HL-60 (cell line): ENCODE measurements around the gene MISP3.

Source experiments
- DNase-seq, 2 experiments: peaks; one replicate each; pipeline ENCODE4 v3.0.0-alpha.2; 2010 to 2020; ENCODE audit warnings: low read depth in 1 of 2, low spot score in 1 of 2
- H3K27ac ChIP-seq: fragments of 250-450 bp; sonication (Bioruptor Pico); replicated peaks from 2 replicates; pipeline ENCODE4 v1.5.1; 2020; ENCODE audit warnings: mild to moderate bottlenecking, moderate library complexity
- H3K27me3 ChIP-seq: fragments of 250-450 bp; sonication (Bioruptor Pico); 2 replicates; pipeline ENCODE4 v1.5.1; 2021; ENCODE audit warnings: mild to moderate bottlenecking, moderate library complexity; ENCODE audit not compliant: insufficient read depth, poor library complexity, severe bottlenecking
- H3K4me3 ChIP-seq: replicated peaks from 2 replicates; pipeline ENCODE4 v1.5.1; 2011; ENCODE audit warnings: mild to moderate bottlenecking, control low read depth, low read length; ENCODE audit not compliant: insufficient read depth
- CTCF ChIP-seq: IDR thresholded peaks from one replicate; pipeline ENCODE4 v1.5.1; 2011; ENCODE audit warnings: low read length, control low read depth, inconsistent platforms; ENCODE audit not compliant: insufficient read depth
- GABPA ChIP-seq: IDR thresholded peaks from 2 replicates; pipeline ENCODE4 v1.6.1; 2012; ENCODE audit warnings: low read depth
- POLR2AphosphoS5 ChIP-seq: IDR thresholded peaks from 2 replicates; pipeline ENCODE4 v1.6.1; 2012; ENCODE audit warnings: low read depth
- REST ChIP-seq: IDR thresholded peaks from 2 replicates; pipeline ENCODE4 v1.6.1; 2012; ENCODE audit warnings: low read depth; ENCODE audit not compliant: insufficient replicate concordance
- SPI1 ChIP-seq: IDR thresholded peaks from 2 replicates; pipeline ENCODE4 v1.6.1; 2012; ENCODE audit warnings: low read depth, mild to moderate bottlenecking, borderline replicate concordance

MISP3 gene

GRCh38 chr19:14061751-14062557 is 10.6 kb upstream of the MISP3 start, which contains the start of gene PALM3:
Gene PALM3, minus strand, starts transcription at chr19:14062076. Its CDS starts 96 bp downstream, at chr19:14061980.
- H3K27ac ChIP-seq: no peak within 1 kb of the TSS

GRCh38 chr19:14062558-14062855 is 10.1 kb upstream of the MISP3 start:
- peaks cover 18% of the 10 kb centered on the region for H3K27me3 ChIP-seq
- H3K27ac ChIP-seq: no peak overlapping the region
- no peak for DNase-seq
- TF ChIP-seq POLR2AphosphoS5: no peak
- TF ChIP-seq CTCF: no peak
- no peak for TF ChIP-seq GABPA
- TF ChIP-seq REST: no peak
- no peak for TF ChIP-seq SPI1
- no peak overlapping the region for H3K4me3 ChIP-seq

More at GRCh38 chr19:14061751-14062557, 10.6 kb upstream of the MISP3 start, which contains the start of gene PALM3:
- peaks cover 19% of the 10 kb centered on the region for H3K27me3 ChIP-seq
- H3K4me3 ChIP-seq: no peak within 1 kb of the TSS
- TF ChIP-seq GABPA (no peak), REST (no peak), POLR2AphosphoS5 (no peak), SPI1 (no peak), CTCF (no peak)
- DNase-seq: no peak

GRCh38 chr19:14063105-14063504 is 9.5 kb upstream of the MISP3 start:
- no peak for DNase-seq
- Histone ChIP-seq H3K27me3 (peaks cover 13% of the 10 kb centered on the region), H3K27ac (no peak overlapping the region), H3K4me3 (no peak overlapping the region)
- TF ChIP-seq POLR2AphosphoS5 (no peak), CTCF (no peak), SPI1 (no peak), REST (no peak), GABPA (no peak)
